GM18498 (cell line): ENCODE measurements around the gene DBNL.

Experiments
- ATAC-seq: cut with Tn5 transposase; IDR thresholded peaks from one replicate; pipeline ENCODE4 v1.9.1; 2021; ENCODE audit warnings: mild to moderate bottlenecking, moderate library complexity; ENCODE audit not compliant: unreplicated experiment

The DBNL gene

GRCh38 chr7:44096326-44096881 lies 51.9 kb downstream of the DBNL start:
- no peak for ATAC-seq

DNA sequence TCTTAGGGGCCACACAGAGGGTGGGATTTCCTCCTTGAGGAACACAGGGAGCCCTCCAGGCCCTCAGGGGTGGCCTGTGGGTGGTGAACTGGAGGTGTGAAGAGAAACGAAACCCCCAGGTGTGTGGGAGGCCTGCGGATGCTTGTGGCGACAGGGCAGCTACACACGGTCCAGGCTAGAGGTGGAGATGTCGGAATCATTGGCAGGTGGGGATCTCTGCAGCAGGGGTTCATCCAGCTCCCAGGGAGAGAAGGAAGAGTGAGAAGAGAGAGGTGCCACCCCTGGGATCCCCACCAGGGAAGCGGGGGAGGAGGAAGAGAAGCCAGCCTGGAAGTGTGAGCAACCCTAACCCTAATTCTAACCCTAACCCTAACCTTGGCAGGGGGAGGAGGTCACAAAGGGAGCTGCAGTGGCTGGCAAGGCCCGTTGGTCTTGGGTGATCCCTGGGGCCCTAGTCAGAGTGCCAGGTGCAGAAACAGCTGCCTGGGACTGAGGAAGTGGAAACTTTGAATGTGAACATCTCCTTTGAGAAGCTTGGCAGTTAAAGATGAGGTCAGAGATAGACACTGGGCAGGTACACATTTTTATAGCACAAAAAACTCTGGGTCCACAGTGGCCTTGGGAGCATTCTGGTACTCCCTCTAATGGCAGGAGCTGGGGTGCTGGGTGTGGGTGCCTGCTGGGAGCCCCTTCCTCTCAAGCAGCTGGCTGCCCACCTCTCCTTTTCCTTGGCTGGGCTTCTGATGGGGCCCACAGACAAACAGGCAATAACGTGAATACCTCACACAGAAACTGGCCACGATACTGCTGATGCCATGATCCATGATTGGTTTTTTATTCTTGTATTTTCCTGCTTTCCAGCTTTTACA lies 52.8 kb downstream of the DBNL start:
- peak; percentile 81 for ATAC-seq

DNA sequence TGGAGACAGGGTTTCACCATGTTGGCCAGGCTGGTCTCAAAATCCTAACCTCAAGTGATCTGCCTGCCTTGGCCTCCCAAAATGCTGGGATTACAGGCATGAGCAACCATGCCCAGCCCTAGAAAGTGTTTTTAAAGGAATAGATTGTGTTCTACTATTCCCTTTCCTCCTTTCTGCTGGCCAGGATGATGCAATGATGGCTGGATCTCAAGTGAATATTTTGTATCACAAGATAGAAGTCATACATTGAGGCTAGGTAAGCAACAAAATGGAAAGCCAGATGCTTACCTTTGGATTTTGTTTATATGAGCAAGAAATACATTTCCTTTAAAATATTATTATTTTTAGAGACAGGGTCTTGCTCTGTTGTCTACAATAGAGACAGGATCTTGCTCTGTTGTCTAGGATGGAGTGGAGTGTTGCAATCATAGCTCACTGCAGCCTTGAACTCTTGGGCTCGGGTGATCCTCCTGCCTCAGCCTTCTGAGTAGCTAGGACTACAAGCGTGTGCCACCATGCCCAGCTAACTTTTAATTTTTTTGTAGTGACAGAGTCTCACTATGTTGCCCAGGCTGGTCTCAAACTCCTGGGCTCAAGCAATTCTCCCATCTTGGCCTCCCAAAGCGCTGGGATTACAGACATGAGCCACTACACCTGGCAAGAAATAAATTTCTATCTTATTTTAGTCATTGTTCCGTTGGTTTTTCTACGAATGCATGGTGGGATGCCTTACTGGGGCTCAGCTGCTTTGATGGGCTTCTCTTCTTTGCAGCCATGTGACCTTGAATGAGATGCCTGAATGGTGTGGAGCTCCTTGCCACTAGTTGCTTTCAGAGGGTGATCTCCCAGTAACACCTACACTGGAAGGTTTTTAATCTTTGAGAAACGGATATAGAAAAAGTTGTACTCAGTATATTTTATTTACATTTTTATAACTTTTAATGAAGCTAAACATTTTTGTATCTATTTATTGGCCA lies 53.9 kb downstream of the DBNL start:
- ATAC-seq: no peak

GRCh38 chr7:44099669-44100068 lies 55.2 kb downstream of the DBNL start:
- no peak for ATAC-seq

DNA sequence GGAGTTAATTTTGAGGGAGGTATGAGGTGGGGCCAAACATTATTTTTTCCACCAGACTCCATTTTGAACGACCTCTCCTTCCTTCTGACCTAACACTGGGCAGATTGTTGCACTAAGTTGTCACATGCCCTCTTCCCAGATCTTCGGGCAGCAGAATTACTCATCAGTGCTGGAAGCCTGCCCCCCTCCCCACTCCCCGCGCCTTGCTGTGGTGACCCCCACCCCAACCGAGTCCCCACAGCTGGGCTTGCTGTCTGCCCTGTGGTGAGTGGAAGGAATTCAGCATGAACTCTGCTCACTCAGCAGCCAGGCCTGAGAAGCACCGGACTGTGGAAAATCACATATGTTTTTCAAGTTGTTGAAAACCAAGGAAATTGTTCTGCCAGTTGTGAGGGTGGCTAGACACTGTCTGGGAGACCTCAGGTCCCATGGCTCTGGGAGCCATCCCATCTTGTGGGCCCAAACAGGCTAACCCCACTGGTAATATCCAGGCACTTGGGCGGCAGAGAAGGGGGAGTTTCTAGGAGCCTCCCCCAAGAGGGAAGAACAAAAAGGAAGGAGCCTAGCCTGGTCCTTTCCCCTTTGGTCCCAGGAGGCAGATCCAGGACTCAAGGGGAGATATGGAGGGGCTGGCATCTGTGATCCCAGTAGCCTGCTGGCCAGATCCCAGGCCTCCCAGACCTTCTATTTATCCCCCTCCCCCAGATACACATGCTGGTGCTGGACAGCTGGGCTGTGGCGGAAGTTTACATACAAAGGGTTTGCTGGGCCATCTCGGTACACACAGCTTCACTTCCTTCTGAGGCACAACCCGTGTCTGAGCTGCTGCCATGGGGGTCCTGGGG lies 56.2 kb downstream of the DBNL start:
- no peak for ATAC-seq

- ATAC-seq: no peak
Measured at GRCh38 chr7:44101303-44101965, 56.9 kb downstream of the DBNL start.

- ATAC-seq: no peak
Measured at GRCh38 chr7:44101966-44102845, 57.7 kb downstream of the DBNL start.

- no peak for ATAC-seq
Measured at GRCh38 chr7:44102846-44103565, 58.5 kb downstream of the DBNL start.

DNA sequence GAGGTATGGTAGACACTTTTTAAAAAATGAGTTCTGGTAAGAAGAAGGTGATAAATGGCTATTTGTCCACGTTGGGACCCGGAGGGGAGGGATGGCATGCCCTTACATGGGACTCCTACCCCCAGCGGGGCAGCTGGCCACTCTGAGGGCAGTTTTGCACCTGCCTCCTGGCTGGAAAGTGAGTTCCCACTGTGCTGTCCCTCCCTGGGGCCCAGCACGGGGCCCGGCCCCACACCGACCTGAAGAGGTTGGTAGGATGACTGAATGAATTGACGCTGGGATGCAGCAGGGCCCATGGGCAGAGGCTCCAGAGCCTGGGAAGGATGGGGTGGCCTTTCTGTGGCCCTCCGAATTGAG lies 59.0 kb downstream of the DBNL start:
- no peak for ATAC-seq

- ATAC-seq: no peak
Measured at GRCh38 chr7:44103923-44104859, 59.7 kb downstream of the DBNL start, which contains the start of gene AEBP1. AEBP1 (plus strand) TSS chr7:44104345; CDS start chr7:44104666, 321 bp downstream.

GRCh38 chr7:44104860-44105771 lies 60.6 kb downstream of the DBNL start:
- ATAC-seq: no peak

- no peak for ATAC-seq
Measured at GRCh38 chr7:44105832-44106231, 61.3 kb downstream of the DBNL start.

DNA sequence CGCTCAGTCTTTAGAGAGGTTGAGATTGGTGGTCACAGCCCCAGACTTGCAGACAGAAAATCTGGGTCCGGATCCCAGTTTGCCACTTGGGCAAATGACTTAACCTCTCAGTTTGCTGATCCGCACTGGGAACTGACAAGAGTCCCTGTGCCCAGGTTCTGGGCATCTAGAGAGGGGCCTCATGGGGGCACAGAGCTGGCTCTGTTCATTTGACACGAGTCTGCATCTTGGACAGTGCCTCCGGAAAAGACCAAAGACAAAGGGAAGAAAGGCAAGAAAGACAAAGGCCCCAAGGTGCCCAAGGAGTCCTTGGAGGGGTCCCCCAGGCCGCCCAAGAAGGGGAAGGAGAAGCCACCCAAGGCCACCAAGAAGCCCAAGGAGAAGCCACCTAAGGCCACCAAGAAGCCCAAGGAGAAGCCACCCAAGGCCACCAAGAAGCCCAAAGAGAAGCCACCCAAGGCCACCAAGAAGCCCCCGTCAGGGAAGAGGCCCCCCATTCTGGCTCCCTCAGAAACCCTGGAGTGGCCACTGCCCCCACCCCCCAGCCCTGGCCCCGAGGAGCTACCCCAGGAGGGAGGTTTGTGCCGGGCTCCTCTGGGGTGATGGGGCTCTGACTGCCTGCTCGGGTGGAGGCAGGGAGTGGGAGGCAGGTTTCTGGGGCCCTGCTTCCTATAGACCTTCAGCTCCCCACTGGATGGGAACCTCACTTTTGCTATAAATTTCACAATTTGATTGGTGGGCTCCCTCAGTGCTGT lies 62.0 kb downstream of the DBNL start:
- ATAC-seq: no peak

GRCh38 chr7:44107116-44107960 lies 62.8 kb downstream of the DBNL start:
- ATAC-seq: no peak
